Neutrophil (primary cell): ENCODE measurements around the gene ACADM.

Experiments
- H3K27ac ChIP-seq: fragments of 200-600 bp; sonication (generic); 2 replicates; pipeline ENCODE4 v1.5.1; 2016; ENCODE audit warnings: mild to moderate bottlenecking, moderate library complexity
- H3K27me3 ChIP-seq: fragments of 200-600 bp; sonication (generic); 2 replicates; pipeline ENCODE4 v1.6.0; 2016; ENCODE audit warnings: mild to moderate bottlenecking
- H3K36me3 ChIP-seq: fragments of 200-600 bp; sonication (generic); 2 replicates; pipeline ENCODE4 v1.5.1; 2017
- H3K4me1 ChIP-seq, 2 experiments: fragments of 200-600 bp in 1 of 2; sonication (generic) in 1 of 2; 1 replicate in 1 of 2; 2 replicates in 1 of 2; pipeline versions ENCODE4 v1.5.1 to v1.6.1; 2013 to 2016; ENCODE audit warnings: low read depth in 1 of 2, low read length in 1 of 2, mild to moderate bottlenecking in 1 of 2, moderate library complexity in 1 of 2; ENCODE audit not compliant: control insufficient read depth in 1 of 2, insufficient read depth in 1 of 2
- H3K4me3 ChIP-seq, 2 experiments: fragments of 200-600 bp in 1 of 2; sonication (generic) in 1 of 2; 1 replicate in 1 of 2; 2 replicates in 1 of 2; pipeline ENCODE4 v1.5.1; 2013 to 2016; ENCODE audit warnings: low read depth in 1 of 2, low read length in 1 of 2, mild to moderate bottlenecking in 1 of 2, moderate library complexity in 1 of 2
- H3K9me3 ChIP-seq: fragments of 200-600 bp; sonication (generic); 2 replicates; pipeline ENCODE4 v1.5.1; 2016
- TF ChIP-seq, protein P1 (sequence below): fragments of 200-600 bp; sonication (generic); IDR thresholded peaks from 2 replicates; pipeline ENCODE4 v1.5.1; 2016; ENCODE audit warnings: antibody characterized with exemption

ACADM gene

GRCh38 chr1:75725861-75726361 is 1.4 kb downstream of the ACADM start:
- no peaks in the 10 kb centered on the region for H3K27me3 ChIP-seq
- H3K4me3 ChIP-seq, result no peak overlapping the region
- TF ChIP-seq, protein P1, sequence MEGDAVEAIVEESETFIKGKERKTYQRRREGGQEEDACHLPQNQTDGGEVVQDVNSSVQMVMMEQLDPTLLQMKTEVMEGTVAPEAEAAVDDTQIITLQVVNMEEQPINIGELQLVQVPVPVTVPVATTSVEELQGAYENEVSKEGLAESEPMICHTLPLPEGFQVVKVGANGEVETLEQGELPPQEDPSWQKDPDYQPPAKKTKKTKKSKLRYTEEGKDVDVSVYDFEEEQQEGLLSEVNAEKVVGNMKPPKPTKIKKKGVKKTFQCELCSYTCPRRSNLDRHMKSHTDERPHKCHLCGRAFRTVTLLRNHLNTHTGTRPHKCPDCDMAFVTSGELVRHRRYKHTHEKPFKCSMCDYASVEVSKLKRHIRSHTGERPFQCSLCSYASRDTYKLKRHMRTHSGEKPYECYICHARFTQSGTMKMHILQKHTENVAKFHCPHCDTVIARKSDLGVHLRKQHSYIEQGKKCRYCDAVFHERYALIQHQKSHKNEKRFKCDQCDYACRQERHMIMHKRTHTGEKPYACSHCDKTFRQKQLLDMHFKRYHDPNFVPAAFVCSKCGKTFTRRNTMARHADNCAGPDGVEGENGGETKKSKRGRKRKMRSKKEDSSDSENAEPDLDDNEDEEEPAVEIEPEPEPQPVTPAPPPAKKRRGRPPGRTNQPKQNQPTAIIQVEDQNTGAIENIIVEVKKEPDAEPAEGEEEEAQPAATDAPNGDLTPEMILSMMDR, result no peak
- no peaks in the 10 kb centered on the region for H3K36me3 ChIP-seq
- H3K9me3 ChIP-seq, result no peaks in the 10 kb centered on the region
- no peak overlapping the region for H3K27ac ChIP-seq
- peaks cover 19% of the 10 kb centered on the region in 2 experiments for H3K4me1 ChIP-seq

- H3K4me3 ChIP-seq, result no peak overlapping the region
- no peak overlapping the region for H3K27ac ChIP-seq
- TF ChIP-seq, protein P1, result no peak
- peaks cover 19% of the 10 kb centered on the region in 2 experiments for H3K4me1 ChIP-seq
- H3K27me3 ChIP-seq, result no peaks in the 10 kb centered on the region
- H3K36me3 ChIP-seq, result no peaks in the 10 kb centered on the region
- H3K9me3 ChIP-seq, result no peaks in the 10 kb centered on the region
Observed at GRCh38 chr1:75727571-75727970, 3.1 kb downstream of the ACADM start.

DNA sequence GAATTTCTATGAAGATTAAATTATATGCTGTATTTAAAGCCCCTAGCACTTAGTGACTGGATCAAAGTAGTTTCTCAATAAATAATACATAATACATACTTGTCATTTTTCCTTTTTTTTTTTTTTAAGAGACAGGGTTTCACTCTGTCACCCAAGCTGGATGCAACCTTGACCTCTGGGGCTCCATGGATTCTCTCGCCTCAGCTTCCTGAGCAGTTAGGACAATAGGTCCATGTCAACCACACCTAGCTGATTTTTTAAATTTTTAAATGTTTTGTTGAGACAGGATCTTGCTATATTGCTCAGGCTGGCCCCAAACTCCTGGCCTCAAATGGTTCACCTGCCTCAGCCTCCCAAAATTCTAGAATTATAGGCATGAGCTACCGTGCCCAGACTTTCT is 5.9 kb downstream of the ACADM start:
- Histone ChIP-seq H3K4me3 (no peak overlapping the region), H3K27me3 (no peaks in the 10 kb centered on the region), H3K27ac (no peak overlapping the region), H3K36me3 (peaks cover 17% of the 10 kb centered on the region), H3K9me3 (no peaks in the 10 kb centered on the region), H3K4me1 (peaks cover 6 to 9% of the 10 kb centered on the region in 2 experiments)
- TF ChIP-seq, protein P1, result no peak

DNA sequence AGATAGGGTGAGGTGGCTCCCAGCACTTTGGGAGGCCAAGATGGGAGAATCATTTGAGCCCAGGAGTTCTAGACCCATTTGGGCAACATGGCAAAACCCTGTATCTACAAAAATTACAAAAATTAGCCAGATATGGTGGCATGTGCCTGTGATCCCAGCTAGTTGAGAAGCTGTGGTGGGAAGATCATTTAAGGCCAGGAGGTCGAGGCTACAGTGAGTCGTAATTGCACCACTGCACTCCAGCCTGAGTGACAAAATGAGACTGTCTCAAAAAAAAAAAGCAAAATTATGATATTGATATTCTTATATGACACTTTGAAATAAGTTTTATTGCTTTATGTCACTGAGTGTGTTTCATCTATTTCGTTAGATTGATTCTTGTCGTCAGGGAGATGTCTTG is 7.4 kb downstream of the ACADM start:
- H3K4me3 ChIP-seq, result no peak overlapping the region
- H3K9me3 ChIP-seq, result no peaks in the 10 kb centered on the region
- TF ChIP-seq, protein P1, result no peak
- peaks cover 23% of the 10 kb centered on the region for H3K36me3 ChIP-seq
- no peaks in the 10 kb centered on the region for H3K27me3 ChIP-seq
- H3K4me1 ChIP-seq, result peaks cover 0 to 2% of the 10 kb centered on the region in 2 experiments
- H3K27ac ChIP-seq, result no peak overlapping the region

DNA sequence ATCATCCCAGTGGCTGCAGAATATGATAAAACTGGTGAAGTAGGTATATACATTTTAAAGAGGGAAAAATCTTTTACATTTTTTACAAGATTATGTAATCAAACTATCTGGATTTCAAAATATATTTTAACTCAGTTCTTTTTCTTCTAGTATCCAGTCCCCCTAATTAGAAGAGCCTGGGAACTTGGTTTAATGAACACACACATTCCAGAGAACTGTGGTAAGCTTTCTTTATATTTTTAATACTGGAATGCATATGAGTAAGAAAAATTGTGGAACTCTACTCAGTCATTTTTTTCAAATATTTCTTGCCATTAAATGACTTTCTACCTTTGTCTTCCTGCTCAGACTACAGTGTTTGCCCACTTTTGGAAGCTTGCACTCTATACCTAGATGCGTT is 8.2 kb downstream of the ACADM start:
- peaks cover 28% of the 10 kb centered on the region for H3K36me3 ChIP-seq
- H3K4me1 ChIP-seq, result no peaks in the 10 kb centered on the region
- TF ChIP-seq, protein P1, result no peak
- H3K4me3 ChIP-seq, result no peak overlapping the region
- H3K9me3 ChIP-seq, result no peaks in the 10 kb centered on the region
- H3K27ac ChIP-seq, result no peak overlapping the region
- no peaks in the 10 kb centered on the region for H3K27me3 ChIP-seq

DNA sequence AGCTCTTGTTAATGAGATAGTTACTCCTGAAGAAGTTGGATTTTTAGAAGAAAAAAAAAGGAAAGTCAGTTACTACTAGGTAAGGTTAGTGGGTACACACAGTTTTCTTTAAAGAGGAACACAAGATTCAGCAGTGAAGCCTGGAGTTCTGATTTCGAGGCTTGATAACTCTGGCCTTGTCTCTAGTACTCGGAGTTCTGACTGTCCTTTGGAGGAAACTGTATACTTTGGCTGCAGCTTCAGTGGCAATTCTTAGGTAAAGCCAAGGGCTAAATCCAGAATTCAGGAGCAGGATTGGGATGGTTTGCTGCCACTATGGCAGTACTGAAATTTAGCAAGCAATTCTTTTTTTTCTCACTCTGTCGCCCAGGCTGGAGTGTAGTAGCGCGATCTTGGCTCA is 9.2 kb downstream of the ACADM start:
- H3K9me3 ChIP-seq, result no peaks in the 10 kb centered on the region
- H3K36me3 ChIP-seq, result peaks cover 35% of the 10 kb centered on the region
- H3K27ac ChIP-seq, result no peak overlapping the region

More for the DNA sequence above, 9.2 kb downstream of the ACADM start:
- H3K27me3 ChIP-seq, result no peaks in the 10 kb centered on the region
- H3K4me3 ChIP-seq, result no peak overlapping the region
- H3K4me1 ChIP-seq, result no peaks in the 10 kb centered on the region
- TF ChIP-seq, protein P1, result no peak
